ENCODE data around the gene TMC1.

TMC1 gene

DNA sequence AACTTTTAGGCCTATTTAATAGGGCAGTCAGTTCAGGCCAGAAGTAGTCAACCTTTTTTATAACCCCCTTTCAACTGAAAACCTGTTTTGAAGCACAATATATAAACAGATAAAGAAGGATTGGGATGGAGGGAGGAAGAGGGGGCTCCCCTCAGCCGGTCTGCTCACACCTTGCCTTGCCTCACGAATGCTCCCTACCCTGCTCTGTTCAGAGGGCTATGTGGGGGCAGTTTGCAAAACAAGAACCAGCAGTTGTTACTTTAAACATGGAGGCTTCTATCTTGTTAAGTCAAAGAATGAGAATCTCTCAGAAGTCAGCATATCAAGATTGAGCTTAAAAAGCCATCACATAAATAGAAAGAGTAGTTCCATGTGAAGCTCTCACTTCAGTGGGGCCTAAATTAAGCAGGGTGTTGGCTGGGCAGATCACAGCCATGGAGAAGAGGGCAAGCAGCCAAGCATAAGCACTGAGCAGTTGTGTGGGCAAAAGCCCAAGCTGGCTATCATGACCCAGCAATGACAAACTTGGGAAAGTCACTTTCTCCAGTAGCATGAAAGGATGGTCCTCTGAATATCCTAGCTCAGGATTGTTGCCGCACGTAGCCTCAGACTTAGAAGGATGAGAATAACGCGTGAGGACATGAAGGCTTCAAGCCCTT is 360.8 kb downstream of the TMC1 start:
- no peak for DNase-seq

DNA sequence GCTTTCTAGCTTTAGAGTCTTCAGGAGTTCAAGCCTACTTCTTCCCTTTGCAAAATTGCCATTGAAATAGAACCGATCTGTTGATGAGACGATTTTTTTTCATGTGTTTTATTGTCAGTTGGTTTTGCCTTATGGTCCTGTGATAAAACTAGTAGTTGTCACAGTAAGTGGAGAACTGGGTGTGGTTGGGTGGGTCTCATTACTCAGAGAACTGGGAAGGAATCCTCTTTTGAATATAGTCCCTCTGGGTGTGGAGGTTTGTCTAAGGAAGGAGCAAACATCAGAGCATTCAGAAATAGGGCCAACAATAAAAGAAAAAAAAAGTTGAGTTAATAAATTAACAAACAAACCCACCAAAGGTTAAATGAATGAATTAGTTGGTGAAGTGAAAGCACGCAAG is 362.5 kb downstream of the TMC1 start:
- DNase-seq, result no peak

DNA sequence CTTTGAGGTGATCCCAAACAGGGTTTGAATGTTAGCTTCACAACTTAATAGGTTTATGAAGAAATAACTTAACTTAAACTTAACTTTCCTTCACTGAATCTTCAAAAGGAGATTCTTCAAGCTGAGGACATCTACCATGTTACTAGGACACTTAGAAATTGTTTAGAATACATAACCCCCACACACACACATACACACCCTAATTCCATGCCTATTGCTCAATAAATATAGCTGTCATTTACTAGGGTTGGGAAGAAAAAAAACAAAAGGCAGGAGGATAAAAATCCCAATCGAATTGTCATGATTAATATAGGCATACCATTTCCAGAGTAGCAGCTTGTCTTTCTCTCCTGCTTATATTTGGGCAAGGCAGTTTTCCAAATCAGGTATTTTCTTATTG is 363.1 kb downstream of the TMC1 start:
- DNase-seq, result no peak
